ENCODE results near the gene GALNT12. TPM values are rescaled to one million over a fixed set of nuclear protein-coding genes. Genes with fewer than 3 reads are reported as not detected.

The GALNT12 gene
- total RNA-seq, 4 donors from 2014 or later = 17.5 to 25.9 (median 21.1) TPM

GRCh38 chr9:98897745-98898144 lies 90.3 kb downstream of the GALNT12 start:
- DNase-seq = no peak
- no peak for TF ChIP-seq CTCF (IDR thresholded peaks at IDR 0.05)
- TF ChIP-seq POLR2A (IDR thresholded peaks at IDR 0.05) = no peak
- no peaks in the 10 kb centered on the region for H3K27me3 ChIP-seq
- intact Hi-C loops (cut with DNase I) = no loop called here
- no peaks in the 10 kb centered on the region for H3K36me3 ChIP-seq
- H3K4me1 ChIP-seq = peaks cover 0 to 5% (median 3%) of the 10 kb centered on the region in 3 donors
- H3K27ac ChIP-seq = no peak overlapping the region
- WGBS, 2 donors = 51 to 62% methylated on average over 1 of the region's 1 CpG
- H3K4me3 ChIP-seq = no peak overlapping the region
- H3K9me3 ChIP-seq = no peaks in the 10 kb centered on the region

GRCh38 chr9:98899408-98900056 lies 92.1 kb downstream of the GALNT12 start:
- H3K27me3 ChIP-seq = no peaks in the 10 kb centered on the region
- H3K27ac ChIP-seq = no peak overlapping the region
- TF ChIP-seq POLR2A (IDR thresholded peaks at IDR 0.05) (no peak), CTCF (IDR thresholded peaks at IDR 0.05) (no peak)
- H3K4me3 ChIP-seq = no peak overlapping the region
- WGBS, 2 donors = 24 to 47% methylated on average over 4 of the region's 4 CpGs
- intact Hi-C loops (cut with DNase I) = no loop called here
- peaks cover 0 to 5% (median 3%) of the 10 kb centered on the region in 3 donors for H3K4me1 ChIP-seq
- no peaks in the 10 kb centered on the region for H3K9me3 ChIP-seq
- DNase-seq = no peak
- H3K36me3 ChIP-seq = no peaks in the 10 kb centered on the region

Other genes starting within 250 kb of the GALNT12 start
- gene GABBR2, start 98.7 kb upstream of the GALNT12 start, total RNA-seq = not detected
- 10 to 100 TPM; 11.0 to 21.7 (median 15.3) TPM for gene ANKS6, start 11.1 kb upstream of the GALNT12 start, total RNA-seq
- 10 to 100 TPM in 2 of 4 donors, 1 to 10 TPM in 2; 3.4 to 33.2 (median 9.7) TPM for gene COL15A1, start 136.2 kb downstream of the GALNT12 start, total RNA-seq

Data from esophagus squamous epithelium (tissue), 5 donors.